Stimulated activated CD8-positive, alpha-beta memory T cell treated with anti-CD3 and anti-CD28 coated beads, Interleukin-7, amount 100 ng/mL, for 4 hours (primary cell): ENCODE measurements around the gene PSG6.
"Not testable (repeated sequence)": the region's sequence is repeated elsewhere in the genome, so short reads cannot be mapped to it uniquely, and the experiment has no call there.

Source experiments
- DNase-seq, 2 donors: peaks; one replicate each; pipeline ENCODE4 v3.0.0-alpha.2; 2020; ENCODE audit warnings: low read depth in 2 of 2

PSG6 gene

DNA sequence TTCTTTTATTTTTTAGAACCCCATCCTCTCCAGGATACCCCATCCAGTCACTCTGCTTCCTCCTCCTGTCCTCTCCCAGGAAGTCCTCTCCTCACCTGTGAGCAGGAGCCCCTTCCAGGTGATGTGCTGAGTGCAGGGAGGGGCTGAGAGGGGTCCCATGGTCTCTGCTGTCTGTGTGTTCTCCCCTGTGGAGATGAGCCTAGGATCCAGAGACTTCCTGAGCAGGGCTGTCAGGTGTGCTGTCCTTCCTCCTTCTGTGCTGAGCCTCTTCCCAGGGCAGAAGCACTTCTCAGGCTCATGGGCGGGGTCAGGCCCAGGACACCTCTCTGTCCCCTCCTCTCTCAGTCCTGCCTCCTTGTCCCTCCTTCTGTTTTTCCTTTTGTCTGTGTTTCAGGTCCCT is at the start of gene PSG6:
Gene PSG6, minus strand, starts transcription at position 261 of the 400 bp plus-strand sequence. Its CDS starts 102 bp downstream, at position 159.
- not testable (repeated sequence) for DNase-seq

DNA sequence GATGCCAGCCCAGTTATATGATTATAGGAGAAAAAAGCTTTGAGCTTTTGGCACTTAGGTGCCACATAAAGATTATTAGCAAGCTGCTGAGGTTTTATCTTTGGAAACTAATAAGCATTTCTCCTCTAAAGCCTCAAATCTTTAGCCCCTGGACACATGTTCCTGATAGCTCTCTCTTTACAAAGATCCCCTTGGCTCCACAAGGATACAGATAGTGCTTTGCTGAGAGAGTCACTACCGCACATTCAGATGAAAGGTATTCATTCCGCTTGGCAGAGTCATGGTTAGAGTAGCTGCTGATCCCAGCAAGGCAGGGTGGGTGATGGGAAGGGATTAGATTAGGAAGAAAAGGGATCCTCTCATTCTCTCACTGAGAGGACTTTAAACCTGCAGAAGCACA is 47.5 kb upstream of the PSG6 start:
- no peak for DNase-seq

DNA sequence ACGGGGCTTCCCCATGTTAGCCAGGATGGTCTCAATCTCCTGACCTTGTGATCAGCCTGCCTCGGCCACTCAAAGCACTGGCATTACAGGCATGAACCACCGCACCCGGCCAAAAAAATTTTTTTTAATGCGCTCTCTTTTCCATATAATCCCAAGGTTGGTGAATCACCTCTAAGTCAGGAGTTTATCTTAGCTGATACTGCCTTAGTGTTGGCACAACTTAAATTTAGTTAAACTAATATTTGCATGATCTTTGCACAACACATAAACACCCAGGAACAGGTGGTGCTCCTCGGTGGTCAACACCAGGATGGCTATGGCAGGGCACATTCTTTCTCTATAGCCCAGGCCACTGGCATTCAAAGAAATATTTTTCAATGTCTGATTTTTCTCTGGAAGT is 43.4 kb upstream of the PSG6 start:
- no peak for DNase-seq

DNA sequence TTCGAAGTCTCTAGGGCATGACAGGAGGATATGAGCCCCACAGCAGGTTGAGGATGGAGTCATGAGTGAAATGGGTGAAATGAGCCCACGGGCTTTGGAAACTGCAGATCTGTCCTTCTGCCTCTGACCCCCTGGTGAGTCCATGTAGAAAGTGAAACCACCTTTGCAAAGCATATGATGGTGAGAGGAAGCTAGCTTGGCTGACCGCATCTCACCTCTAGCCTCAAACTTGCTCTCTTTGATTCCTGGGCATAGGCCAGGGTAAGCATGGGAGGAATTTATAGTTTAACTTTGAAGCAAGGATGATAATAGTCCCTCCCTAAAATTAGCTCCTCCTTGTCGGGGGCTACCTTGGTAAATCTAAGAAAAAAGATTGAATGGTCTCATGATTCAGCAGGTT is 34.4 kb upstream of the PSG6 start:
- not testable (repeated sequence) for DNase-seq

DNA sequence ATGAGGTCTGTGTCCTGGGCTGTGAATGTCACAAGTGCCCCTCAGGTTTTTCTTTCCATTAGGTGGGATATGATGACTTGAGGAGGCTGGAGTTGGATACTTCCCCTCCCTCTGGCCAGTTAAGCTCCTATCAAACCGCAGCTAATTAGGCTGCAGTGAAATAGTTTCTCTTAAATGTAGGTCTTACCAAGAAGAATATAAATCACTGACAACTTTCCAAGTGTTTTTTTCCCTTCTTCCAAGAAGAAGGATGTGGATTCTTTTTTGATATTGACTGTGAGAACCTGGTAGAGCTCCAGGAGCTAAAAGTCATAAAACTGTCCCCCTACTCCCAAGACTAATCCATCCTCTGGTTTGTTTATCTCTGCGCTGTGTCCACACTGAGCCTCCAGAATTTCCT is 33.8 kb upstream of the PSG6 start:
- DNase-seq, result not testable (repeated sequence)

DNA sequence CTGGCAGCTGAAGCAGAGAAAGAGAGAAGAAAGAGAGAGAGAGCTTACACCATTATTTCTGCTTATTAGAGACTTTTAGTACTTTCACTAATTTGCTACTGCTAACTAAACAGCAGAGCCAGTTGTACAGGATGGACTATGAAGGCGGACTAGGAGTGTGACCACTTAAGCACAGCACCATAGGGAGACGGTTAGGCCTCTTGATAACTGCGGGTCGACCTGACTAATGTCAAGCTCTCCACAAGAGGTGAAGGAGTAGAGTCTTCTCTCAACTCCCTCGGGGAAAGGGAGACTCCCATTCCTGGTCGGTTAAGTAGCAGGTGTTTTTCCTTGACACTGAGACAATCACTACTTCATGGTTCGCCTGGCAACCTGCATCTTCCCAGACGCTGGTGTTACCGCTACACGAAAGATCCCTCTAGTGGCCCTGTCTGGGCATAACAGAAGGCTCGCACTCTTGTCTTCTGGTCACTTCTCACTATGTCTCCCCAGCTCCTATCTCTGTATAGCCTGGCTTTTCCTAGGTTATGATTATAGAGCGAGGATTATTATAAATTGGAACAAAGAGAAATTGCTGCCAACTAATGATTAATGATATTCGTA is 24.6 kb upstream of the PSG6 start:
- no peak for DNase-seq

DNA sequence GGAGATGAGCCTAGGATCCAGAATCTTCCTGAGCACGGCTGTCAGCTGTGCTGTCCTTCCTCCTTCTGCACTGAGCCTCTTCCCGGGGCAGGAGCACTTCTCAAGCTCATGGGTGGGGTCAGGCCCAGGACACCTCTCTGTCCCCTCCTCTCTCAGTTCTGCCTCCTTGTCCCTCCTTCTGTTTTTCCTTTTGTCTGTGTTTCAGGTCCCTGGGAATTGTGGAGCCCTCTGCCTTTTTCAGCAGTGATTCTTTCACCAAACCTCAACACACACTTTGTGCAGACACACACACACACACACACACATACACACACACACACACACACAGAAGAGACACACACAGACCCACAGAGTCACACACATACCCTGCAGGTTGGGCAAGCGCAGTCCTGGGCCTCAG is 19.4 kb upstream of the PSG6 start, which contains the start of gene PSG7:
Gene PSG7, minus strand, starts transcription at position 101 of the 400 bp plus-strand sequence. CDS start 131 bp downstream, outside the sequence.
- DNase-seq, result not testable (repeated sequence)

DNA sequence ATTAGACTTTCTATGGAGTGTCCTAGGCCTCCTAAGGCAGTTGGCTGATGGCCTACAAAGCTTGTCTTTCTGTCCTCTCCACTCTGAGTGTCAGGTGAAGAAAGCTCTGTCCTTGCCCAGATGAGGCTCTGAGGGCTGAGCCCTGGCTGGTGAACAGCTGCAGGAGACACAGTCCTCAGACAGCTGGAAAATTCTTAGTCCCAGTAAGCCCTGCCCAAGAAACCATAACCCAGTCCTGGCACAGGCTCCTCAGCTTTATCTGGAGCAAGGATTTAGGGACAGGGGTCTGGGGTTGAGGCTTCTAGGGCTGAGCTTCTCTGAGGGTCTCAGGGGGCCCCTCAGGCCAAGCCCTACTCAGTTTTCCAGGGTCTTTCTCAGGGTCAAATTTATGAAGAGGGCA is 17.0 kb upstream of the PSG6 start:
- DNase-seq, result not testable (repeated sequence)

DNA sequence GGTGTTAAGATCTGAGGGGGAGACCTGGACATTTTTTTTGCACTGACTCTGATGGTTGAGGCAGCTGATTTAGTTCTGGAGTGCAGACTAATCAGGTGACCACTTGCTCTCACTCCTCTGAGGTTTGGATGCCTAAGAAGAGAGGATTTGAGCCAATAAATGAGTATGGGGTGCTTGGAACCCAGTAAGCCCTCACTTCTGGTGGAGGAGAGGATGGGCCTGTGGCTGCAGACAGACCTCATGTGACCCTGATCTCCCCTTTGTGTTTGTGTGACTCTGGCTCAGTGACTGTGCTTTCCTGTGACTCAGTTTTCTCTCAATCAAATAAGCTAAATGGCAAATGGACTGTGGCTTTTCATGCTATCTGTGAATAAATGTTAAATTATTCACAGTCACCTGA is 16.5 kb upstream of the PSG6 start:
- not testable (repeated sequence) for DNase-seq

DNA sequence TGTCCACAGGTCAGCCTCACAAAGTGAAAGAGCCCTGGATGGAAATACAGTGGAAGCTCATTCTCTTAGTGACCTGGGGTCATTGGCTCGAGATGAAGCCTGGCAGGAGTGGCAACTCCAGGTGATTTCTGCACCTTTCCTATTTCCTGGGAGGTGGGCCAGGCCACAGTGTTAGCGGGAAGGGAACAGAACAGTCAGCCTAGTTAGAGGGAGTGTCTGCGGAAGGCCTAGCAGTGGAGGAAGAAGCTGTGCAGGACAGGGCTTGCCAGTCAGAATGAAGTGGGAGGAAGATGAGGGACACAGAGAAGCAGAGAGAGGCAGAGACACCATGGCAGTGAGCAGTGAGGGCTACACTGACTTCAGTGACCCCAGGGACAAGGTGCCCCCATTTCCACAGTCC is 15.7 kb upstream of the PSG6 start:
- not testable (repeated sequence) for DNase-seq

DNA sequence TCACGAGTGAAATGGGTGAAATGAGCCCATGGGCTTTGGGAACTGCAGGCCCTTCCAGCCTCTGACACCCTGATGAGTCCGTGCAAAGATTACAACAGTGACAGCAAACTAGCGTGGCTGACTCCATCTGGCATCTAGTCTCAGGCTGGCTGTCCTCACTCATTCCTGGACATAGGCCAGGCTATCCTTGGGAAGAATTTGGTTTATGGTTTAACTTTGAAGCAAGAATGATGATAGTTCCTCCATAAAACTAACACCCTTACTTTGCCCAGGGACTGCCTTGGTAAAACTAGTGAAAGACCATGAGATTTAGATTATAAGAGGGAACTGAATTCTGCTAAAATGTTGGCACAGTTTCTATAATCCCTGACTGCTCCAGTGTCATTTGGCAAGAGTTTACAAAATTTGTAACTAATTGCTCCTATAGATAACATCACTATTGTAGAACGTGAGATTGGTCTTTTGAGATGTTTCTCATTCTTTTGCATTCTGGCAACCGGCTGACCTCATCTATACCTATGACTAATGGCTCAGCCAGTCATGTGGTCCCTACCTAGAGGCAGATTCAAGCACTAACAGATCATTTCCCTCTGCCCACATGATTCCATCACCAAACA is 14.9 kb upstream of the PSG6 start:
- not testable (repeated sequence) for DNase-seq

DNA sequence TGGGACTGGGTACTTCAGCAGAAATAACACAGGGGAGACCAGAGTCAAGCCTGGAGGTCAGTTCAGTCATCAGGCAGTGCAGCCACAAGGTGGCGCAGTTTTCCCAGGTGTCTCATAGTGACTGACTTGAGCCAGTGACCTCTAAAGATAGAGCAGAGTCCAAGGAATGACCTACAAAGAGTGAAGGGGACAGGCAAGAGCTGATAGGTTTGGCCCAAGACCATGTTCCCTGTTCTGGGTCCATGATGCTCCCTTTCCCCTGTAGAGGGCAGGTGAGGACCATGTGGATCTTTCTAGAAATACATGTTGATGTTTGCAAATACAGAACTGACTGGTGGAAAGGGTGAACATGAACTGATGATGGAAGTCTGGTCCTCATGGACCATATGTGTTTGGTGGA is 12.5 kb upstream of the PSG6 start:
- not testable (repeated sequence) for DNase-seq

DNA sequence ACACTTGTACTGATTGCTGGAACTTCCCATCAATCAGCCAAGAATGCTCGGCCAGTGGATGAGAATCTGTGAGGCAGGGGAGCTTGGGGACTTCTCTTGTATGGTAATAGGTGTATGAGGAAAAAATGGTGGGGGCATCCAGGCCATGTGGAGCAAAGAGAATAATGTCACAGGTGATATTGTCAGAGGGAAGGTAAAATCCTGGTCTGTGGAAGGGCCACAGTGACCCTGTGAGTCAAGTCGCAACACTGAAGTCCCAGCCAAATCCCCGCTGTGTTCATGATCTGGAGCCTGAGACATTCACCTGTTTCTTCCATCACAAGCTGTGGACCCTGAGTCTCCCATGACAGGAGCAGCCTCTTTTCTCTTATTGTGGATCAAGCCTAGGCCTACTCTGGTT is 11.2 kb upstream of the PSG6 start:
- no peak for DNase-seq

DNA sequence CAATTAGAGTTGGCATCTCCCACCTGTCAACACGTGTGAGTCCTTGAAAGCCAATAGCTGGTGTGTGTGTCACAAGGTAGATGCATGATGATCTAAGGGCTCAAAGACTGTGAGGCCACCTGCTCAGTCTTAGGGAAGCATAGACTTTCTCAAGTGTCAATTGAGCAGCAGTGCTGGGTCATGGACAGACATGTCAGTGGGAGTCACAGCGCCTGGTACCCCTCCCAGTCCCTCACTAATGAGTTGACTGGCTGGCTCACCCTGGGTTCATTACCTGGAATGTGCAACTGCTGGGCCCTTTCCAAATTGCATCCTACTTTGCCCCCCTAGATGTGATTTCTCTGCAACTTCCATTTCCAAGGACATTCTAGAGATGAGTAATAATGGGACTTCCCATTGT is 9.1 kb upstream of the PSG6 start:
- no peak for DNase-seq

DNA sequence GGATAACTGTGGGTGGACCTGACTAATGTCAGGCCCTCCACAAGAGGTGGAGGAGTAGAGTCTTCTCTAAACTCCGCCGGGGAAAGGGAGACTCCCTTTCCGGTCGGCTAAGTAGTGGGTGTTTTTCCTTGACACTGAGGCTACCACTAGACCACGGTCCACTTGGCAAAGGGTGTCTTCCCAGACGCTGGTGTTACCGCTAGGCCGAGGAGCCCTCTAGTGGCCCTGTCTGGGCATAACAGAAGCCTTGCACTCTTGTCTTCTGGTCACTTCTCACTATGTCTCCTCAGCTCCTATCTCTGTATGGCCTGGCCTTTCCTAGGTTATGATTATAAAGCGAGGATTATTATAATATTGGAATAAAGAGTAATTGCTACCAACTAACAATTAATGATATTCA is 5.4 kb upstream of the PSG6 start:
- DNase-seq, result not testable (repeated sequence)

DNA sequence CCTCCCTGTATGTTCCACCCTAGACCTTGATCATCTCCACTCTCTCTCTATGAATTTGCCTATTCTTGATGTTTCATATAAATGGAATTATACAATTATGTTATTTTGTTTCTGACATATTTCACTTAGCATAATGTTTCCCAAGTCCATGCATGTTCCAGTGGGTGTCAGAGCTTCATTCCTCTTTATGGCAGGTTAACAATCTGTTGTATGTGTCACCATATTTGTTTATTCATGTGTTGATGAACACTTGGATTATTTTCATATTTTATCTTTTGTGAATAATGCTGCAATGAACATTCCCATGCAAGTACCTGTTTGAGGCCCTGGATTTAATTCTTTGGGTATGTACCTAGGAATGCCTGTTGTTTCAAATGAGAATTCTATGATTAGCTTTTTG is 3.3 kb upstream of the PSG6 start:
- DNase-seq, result not testable (repeated sequence)

DNA sequence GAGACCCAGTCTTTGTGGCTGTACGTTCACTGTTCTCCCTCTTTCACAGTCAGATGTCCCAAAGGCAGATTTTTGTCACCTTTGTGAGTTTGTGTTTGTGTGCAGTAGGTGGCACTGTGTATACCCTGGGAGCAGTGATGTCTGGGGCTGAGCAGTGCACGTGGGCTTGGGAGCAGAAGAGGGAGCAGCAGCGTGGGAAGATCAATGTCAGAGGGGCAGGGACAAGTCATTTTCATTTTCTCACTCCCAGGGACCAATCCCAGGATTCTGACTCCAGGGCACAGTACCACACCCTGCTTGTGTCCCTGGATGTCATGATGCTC is 2.0 kb upstream of the PSG6 start:
- DNase-seq, result no peak

DNA sequence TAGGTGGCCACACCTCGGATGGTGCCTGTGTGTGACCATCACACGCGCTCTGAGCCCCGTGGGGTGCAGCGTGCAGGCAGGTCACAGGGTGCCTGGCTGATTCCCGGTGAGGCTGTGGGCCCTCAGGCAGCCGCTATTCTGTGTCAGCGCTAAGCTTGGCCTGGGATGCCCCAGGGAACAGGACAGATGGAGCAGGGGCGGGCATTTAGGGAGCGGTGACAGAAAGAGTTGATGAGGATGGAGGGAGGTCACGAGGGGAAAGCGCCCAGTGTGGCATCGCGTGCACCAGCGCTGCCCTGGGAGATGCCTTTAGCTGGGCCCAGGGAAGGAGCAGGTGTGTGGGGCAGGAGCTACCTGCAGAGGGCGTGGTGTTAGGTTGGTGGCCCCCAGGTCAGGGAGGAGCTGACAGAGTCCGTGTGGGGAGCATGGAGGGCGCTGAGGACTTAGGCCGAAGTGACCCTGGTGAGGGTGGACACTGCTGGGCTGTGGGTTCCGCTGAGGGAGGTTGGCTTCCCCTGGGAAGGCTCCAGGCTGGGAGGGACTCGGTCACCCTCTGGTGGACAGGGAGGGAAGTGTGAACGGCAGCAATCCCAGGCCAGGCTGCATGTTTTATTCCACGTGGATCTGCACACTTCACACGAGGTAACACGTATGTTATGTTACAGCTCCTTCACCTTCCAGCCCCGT is 1.5 kb upstream of the PSG6 start:
- not testable (repeated sequence) for DNase-seq

DNA sequence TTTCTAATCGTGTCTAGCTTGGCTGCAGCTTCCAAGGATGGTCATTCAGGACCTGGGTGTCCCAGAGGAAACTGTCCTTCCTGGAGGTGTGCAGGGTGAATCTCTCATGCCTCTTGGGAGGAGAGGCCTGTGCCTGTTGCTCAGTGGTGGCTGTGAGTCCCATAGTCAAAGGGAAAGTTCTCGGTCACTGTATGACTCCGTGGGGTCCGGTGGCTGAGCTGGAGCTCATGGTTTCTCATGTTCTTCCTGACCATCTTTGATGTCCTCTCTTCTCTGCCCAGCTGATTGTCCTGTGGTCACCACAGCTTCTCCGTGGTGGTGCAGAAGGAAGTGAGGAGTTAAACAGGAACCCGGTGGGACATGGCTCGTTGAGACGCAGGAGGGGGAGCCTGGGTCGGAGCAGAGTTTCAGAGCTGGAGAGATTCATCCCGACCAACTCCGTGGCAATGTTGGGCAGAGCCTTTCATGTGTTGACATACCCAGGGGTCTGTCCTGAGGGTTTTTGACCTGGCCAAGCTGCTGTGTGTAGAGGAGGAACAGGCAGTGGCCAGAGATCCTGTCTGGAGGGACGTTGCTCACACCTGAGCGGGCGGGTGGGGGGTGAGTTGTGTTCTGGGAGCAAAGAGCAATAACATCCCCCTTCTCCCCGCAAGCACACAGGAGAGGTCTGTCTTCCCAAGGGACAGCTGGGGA is 829 bp upstream of the PSG6 start:
- DNase-seq, result not testable (repeated sequence)

DNA sequence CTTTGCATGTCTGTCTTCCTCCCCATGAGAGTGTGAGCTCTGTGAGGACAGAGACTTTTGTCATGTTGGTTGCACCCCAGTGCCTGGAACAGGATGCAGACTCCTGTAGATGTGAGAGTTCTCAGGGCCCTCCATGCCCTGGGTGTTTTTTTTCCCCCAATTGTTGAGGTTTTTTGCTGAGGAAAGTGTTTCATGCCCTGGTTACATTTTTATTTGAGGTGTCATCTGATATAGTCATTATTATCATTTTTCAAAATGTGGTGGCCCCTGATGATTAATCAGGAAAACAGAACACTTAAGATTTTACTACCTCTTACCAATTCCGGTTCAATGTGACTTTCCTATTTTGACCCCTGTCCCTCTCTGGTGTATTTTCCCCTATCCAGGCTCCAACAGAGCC is 763 bp downstream of the PSG6 start:
- DNase-seq, result not testable (repeated sequence)

DNA sequence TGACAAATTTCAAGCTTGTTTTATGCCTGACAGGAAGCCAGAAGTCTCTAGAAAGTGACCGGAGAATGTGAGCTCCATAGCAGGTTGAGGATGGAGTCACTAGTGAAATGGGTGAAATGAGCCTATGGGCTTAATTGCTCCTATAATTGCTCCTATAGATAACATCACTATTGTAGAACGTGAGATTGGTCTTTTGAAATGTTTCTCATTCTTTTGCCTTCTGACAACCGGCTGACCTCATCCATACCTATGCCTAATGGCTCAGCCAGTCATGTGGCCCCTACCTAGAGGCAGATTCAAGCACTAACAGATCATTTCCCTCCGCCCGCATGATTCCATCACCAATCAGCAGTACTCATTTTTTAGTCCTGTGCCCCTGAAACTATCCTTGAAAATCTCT is 4.2 kb downstream of the PSG6 start:
- DNase-seq, result not testable (repeated sequence)

DNA sequence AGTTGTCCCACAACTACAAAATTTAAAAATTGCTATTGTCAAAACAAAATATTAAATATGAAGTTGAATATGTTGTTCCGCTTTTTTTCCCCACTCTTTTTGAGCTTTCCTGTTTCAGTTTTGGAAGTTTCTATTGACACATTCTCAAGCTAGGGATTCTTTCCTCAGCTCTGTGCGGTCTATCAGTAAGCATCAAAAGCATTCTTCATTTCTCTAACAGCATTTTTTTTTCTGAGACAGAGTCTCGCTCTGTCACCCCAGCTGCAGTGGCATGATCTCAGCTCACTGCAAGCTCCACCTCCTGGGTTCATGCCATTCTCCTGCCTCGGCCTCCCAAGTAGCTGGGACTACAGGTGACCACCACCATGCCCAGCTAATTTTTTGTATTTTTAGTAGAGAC is 4.8 kb downstream of the PSG6 start:
- DNase-seq, result not testable (repeated sequence)

DNA sequence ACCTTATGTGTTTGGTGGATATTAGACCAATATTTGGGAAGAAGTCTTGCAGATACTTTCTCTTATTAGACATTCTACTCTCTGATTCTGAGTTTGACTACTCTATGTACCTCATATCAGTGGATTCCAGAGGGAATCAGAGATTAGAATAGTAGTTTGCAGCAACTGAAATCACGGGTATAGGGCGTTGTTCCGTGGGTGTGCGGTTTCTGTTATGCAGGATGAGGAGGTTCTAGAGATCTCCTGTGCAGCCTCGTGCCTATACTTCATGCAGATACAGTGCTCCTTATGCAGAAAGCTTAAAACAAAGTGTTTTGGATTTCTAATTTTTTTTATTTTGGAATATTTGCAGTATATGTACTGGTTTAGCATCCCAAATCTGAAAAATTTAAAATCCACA is 6.0 kb downstream of the PSG6 start:
- DNase-seq, result not testable (repeated sequence)
